ENCODE data around the gene SPOPL.

DNA sequence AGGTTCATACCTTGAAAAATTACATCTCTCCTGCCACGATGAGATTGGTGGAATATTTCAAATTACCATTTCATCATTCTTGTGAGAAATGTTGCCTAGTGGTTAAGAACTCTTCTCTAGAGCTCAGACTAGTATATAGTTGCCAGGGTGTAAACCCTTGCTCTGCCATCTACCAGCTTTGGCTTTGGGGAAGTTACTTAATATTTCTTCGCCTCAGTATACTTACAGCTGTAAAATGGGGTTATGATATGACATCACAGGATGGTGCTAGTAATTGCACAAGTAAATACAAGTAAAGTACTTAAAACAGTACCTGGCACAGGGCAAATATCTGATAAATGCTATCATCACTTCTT is 1.5 kb downstream of the SPOPL start:
- TF ChIP-seq POLR2AphosphoS5 (IDR thresholded peaks at IDR 0.05; ENCODE audit: low read depth, low read length) (no peak), POLR2A (IDR thresholded peaks at IDR 0.05; ENCODE audit: low read depth, low read length) (no peak)

Data from GM12892 (cell line).